NK-92 treated with Interleukin-12 subunit alpha and Interleukin-12 subunit beta, amount 100 ng/mL, for 24 hours (cell line): ENCODE measurements around the gene TREML1.
"Not testable (repeated sequence)": the region's sequence is repeated elsewhere in the genome, so short reads cannot be mapped to it uniquely, and the experiment has no call there.

Experiments
- DNase-seq: peaks from one replicate; lab custom pipeline; 2025; lab: John Stamatoyannopoulos, UW

TREML1 gene

DNA sequence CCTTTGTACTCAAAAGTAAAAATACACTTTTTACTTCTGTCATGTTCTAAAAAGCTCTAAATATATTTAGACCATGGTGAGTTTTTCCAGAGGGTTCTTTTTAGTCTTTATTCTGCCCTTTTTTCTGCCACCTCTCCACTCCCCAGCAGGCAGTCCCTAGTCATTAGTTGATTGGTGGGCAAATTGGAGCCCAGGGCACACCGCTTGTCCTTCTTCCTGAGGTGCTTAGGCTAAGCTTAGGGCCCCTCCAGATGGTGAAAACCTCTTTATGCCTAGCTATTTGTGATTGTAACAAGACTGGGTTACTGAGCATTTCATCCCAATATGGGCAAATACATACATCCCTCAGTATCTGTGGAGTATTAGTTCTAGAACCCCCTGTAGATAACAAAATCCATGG, 6.2 kb downstream of the TREML1 start:
- DNase-seq = no peak

DNA sequence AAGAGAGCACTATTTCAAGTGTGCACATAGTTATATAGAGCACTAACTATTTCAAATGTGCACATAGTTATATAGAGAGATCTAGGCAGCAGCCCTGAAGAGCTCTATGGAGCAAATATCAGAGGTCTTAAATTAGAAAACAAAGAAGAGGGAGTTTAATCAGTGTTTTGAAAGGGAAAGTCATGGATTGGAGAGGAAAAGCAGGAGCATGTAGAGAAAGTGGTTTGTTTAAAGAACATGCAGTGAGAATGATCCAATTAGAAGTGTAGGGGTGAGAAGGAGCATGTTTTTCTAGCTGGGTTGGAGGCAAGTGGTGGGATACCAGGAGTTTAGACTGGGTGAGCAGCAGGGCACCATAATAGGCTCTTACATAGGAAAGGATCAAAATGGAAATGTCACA, 17.2 kb downstream of the TREML1 start:
- DNase-seq = no peak

DNA sequence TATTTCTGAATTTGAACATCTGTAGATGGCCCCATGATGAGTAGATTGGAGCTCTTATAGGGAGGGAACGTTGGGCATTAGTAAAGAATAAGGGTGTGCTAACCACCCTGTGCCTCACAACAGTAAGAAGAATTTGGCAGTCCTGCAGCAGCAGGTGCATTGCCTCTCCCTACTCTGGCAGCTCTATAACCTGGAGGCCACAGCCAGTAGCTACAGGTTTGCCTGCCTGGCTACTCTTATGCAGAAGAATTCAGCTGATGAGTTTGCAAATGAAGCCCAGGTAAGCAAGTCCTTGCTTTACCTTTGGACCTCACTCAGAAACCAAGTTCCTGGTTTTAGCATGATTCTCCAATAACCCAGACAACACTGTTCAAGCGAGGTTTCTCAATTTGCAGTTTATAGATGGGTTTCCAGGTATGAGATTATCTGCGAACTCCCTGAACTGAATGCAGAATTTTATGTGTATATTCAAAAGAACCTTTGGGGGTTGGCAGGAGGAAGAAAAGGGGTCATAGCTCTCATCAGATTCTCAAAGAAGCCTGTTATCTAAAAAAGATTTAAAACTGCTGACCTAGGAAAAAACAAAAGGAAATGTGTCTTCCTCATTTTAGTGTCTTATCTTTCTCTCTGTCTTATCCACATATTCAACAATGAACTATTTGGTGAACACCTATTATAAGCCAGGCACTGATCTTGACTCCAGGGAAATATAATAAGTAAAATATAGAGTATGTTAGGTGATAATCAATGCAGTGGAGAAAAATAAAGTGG, 18.9 kb downstream of the TREML1 start:
- no peak for DNase-seq

DNA sequence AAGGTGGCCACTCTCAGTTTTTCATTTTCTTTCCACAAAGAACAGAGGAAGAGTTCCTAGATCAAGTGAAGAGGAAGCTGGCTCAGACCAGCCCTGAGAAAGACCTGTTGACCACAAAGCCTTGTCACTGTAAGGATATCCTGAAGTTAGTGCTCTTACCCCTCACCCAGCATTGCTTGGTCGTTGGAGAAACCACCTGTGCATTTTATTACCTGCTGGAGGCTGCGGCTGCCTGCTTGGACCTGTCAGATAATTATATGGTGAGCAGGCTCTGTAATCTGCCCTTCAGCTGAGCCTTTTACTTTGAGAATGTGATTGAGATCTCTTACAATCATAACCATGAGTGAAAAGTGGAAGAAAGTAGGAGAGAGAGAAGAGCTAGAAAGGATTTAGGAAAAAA, 21.9 kb downstream of the TREML1 start:
- no peak for DNase-seq

GRCh38 chr6:41125282-41125681, 28.9 kb downstream of the TREML1 start:
- no peak for DNase-seq

GRCh38 chr6:41122918-41123317, 31.2 kb downstream of the TREML1 start:
- no peak for DNase-seq

DNA sequence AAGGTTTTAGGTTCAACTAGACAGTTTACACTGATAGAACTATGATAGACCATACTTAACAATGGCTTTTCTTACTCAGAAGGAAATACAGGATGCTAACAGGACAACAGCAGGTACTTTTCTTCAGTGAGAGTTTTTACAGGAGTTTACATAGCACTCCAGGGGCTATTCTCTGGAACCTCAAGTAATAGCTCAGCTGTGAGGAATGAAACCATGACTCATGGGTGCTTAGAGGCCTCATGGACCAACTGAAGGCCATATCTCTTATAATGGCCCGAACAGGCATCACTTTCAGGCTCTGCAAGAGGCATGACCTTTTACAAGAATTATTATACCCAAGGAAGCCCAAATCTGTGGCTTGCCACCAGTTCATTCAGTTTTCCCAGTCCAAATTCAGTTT, 31.8 kb downstream of the TREML1 start:
- no peak for DNase-seq

GRCh38 chr6:41120058-41120457, 34.1 kb downstream of the TREML1 start:
- no peak for DNase-seq

- DNase-seq = no peak
These were observed 34.6 kb downstream of the TREML1 start for GRCh38 chr6:41119508-41119907.

- DNase-seq = not testable (repeated sequence)
These were observed 39.1 kb downstream of the TREML1 start for GRCh38 chr6:41115027-41115426.

DNA sequence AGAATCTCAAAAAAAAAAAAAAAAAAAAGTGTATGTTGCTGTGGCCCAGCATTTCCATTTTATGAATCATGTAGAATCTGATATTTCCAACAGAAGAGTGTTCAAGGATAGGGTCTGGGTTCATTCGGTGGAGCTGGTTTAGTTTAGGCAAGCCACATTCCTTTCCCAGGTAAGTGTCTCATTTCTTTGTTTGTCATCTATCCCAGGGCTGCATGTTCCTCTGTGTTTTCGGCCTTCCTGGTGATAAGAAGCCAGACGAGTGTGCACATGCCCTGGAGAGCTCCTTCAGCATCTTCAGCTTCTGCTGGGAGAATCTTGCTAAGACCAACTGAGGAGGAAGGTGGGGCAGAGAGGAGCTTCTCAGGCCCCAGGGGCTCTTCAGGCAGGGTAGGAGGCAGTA, 43.1 kb downstream of the TREML1 start:
- no peak for DNase-seq

DNA sequence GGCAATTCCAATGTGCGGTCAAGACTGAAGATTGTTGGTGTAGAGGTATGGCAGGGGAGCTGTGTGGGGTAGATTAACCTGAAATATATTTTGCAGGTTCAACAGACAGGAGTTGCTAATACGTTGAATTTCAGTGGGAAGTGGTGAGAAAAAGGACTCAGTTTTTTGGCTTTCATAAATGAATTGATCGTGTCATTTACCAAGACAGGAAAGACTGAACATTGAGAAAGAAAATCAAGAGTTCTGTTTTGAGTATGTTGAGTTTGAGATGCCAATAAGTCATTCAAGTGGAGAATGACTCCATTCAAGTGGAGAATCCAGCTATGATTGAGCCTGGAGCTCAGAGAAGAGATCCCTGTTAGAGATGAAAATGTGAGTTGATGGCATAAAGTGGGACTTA, 50.3 kb downstream of the TREML1 start:
- DNase-seq = no peak

DNA sequence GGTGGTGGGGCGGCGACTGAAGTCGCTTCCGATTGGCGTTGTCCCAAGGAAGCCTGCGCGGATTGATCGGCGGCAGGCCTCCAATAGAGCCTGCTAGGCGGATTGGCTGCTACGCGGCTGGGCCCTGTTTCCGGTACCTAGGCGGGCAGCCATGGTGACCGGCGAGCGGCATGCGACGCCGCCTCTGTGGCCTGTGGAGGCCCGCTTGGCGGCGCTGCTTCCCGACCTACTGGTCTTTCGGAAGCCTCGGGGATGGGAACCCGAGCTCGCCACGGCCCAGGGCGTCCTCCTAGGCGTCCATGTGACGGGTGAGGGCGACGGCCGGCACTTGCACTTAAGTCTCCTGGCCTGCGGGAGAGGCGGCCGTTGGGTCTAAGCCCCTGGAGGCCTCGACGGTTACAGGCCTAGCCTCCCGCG, 53.3 kb downstream of the TREML1 start:
- DNase-seq = no peak
